Breast epithelium (tissue), 4 donors: ENCODE results near the gene DNAJC27. TPM values are rescaled to one million over a fixed set of nuclear protein-coding genes. Genes with fewer than 3 reads are reported as not detected.

Experiments
- DNase-seq, 2 donors: peaks; one replicate each; pipeline ENCODE4 v3.0.0-alpha.2; 2019; ENCODE audit warnings: low spot score in 2 of 2
- H3K27ac ChIP-seq, 2 donors: fragments of 200-600 bp; sonication (generic) in 1 of 2; one replicate each; pipeline ENCODE4 v1.5.1; 2016 to 2019; ENCODE audit warnings: mild to moderate bottlenecking in 1 of 2
- H3K27me3 ChIP-seq, 2 donors: fragments of 200-600 bp; sonication (generic) in 1 of 2; one replicate each; pipeline versions ENCODE4 v1.5.1 to v1.6.0; 2017 to 2019; ENCODE audit warnings: control low read depth in 1 of 2, mild to moderate bottlenecking in 1 of 2
- H3K36me3 ChIP-seq: fragments of 200-600 bp; one replicate; pipeline ENCODE4 v1.5.1; 2019
- H3K4me1 ChIP-seq, 2 donors: fragments of 200-600 bp; sonication (generic); one replicate each; pipeline ENCODE4 v1.5.1; 2016 to 2019; ENCODE audit warnings: control low read depth in 1 of 2
- H3K4me3 ChIP-seq, 3 donors: fragments of 200-600 bp; sonication (generic); 1 replicate in 2 of 3; 2 replicates in 1 of 3; pipeline ENCODE4 v1.5.1; 2016 to 2019; ENCODE audit warnings: mild to moderate bottlenecking in 3 of 3, moderate library complexity in 2 of 3
- H3K9me3 ChIP-seq, 2 donors: fragments of 200-600 bp; sonication (generic) in 1 of 2; one replicate each; pipeline ENCODE4 v1.5.1; 2016 to 2019; ENCODE audit warnings: control low read depth in 1 of 2
- POLR2A ChIP-seq: fragments of 450-650 bp; IDR thresholded peaks from one replicate; pipeline ENCODE4 v1.6.1; 2016; ENCODE audit warnings: antibody characterized with exemption, mild to moderate bottlenecking, moderate library complexity
- POLR2AphosphoS5 ChIP-seq, 3 donors: sonication (generic); formaldehyde crosslinking; IDR thresholded peaks; one replicate each; pipeline ENCODE4 v1.6.1; 2017; ENCODE audit warnings: antibody characterized with exemption in 3 of 3
- intact Hi-C: fragments of 100-400 bp; cut with DNase I; formaldehyde crosslinking; loops from one replicate; pipeline ENCODE4 v1.15.1; 2023; ENCODE audit warnings: low total_unique reads
- total RNA-seq, 3 donors: library from RNA; depleted of rRNA; stranded (reverse); fragments of >200 nt; gene quantifications; one replicate each; pipeline ENCODE4 v1.1.0, GENCODE V29; 2016
- TF ChIP-seq, protein P1 (sequence below), 3 donors: fragments of 450-650 bp; IDR thresholded peaks; one replicate each; pipeline ENCODE4 v1.5.1; 2016 to 2017; ENCODE audit warnings: antibody characterized with exemption in 3 of 3, mild to moderate bottlenecking in 3 of 3, moderate library complexity in 3 of 3

Gene DNAJC27
- total RNA-seq, 3 donors from 2014 or later, result 5.1 to 12.6 (median 10.8) TPM

DNA sequence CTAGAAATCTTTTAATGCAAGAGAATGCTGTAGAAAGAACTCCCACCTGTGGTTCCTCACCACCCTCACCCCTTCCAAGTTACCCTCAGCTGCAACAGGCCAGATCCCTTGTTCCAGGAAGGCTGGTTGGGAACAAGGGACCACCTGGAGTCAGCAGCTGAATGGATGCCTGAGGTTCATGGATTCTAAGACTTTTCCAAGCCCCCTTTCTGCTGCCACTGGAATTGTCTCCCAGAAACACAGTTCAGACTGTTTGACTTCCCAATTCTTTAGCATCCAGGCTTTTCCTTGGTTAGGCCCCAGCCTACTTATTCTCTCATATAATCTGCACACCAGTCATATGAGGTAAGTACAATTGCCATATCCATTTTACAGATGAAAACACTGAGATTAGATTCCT, 43.7 kb downstream of the DNAJC27 start:
- intact Hi-C loops, result no loop called here
- peak overlapping the region in 1 of 2 donors; percentile 20 for H3K27ac ChIP-seq

DNA sequence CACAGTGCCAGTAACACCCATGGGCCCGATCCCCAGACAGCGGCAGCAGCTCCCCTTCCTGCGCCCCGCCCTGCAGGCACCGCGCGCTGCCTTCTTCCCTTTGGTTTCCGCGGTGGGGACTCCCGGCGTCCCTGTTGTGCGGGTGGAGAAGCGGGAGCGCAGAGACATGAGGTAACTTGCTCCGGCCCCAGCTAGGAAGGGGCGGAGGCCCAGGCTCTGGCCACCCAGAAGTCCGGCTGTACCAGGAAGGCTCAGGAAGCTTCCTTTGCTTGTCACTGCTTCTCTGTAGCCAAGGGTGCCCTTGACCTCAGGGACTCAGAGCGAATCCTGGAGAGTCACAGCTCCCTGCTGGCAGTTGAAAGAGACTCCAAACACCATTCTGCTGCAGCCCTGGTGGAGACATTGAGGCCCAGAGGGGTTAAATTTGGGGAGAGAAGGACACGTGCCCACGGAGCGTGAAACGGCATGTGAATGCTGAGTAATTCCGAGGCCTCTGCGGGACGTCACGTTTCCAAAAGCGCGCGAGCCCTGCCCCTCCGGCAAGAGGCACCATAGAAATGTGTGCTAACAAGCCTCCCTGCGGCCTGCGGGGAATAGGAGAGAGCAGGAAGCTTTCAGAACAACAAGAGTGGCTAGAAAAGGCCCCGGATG, 45.0 kb downstream of the DNAJC27 start:
- Histone ChIP-seq H3K4me1 (peaks cover 0 to 7% of the 10 kb centered on the region in 2 donors), H3K27ac (peak overlapping the region; percentile 68 to 85), H3K36me3 (no peaks in the 10 kb centered on the region), H3K9me3 (no peaks in the 10 kb centered on the region), H3K4me3 (peak overlapping the region; percentile 20 to 59 (median 33)), H3K27me3 (no peaks in the 10 kb centered on the region)
- intact Hi-C loops, result no loop called here
- TF ChIP-seq, protein P1, sequence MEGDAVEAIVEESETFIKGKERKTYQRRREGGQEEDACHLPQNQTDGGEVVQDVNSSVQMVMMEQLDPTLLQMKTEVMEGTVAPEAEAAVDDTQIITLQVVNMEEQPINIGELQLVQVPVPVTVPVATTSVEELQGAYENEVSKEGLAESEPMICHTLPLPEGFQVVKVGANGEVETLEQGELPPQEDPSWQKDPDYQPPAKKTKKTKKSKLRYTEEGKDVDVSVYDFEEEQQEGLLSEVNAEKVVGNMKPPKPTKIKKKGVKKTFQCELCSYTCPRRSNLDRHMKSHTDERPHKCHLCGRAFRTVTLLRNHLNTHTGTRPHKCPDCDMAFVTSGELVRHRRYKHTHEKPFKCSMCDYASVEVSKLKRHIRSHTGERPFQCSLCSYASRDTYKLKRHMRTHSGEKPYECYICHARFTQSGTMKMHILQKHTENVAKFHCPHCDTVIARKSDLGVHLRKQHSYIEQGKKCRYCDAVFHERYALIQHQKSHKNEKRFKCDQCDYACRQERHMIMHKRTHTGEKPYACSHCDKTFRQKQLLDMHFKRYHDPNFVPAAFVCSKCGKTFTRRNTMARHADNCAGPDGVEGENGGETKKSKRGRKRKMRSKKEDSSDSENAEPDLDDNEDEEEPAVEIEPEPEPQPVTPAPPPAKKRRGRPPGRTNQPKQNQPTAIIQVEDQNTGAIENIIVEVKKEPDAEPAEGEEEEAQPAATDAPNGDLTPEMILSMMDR (IDR thresholded peaks at IDR 0.05), result no peak
- TF ChIP-seq POLR2AphosphoS5 (IDR thresholded peaks at IDR 0.05), result peak in 1 of 3 donors; percentile 30
- DNase-seq, result peak; percentile 40 to 57

More for the DNA sequence above, 43.7 kb downstream of the DNAJC27 start:
- peaks cover 0 to 7% of the 10 kb centered on the region in 2 donors for H3K4me1 ChIP-seq
- no peaks in the 10 kb centered on the region for H3K36me3 ChIP-seq
- no peak for TF ChIP-seq POLR2AphosphoS5 (IDR thresholded peaks at IDR 0.05)
- TF ChIP-seq POLR2A, result no peak
- TF ChIP-seq, protein P1 (IDR thresholded peaks at IDR 0.05), result no peak
- H3K9me3 ChIP-seq, result no peaks in the 10 kb centered on the region
- H3K4me3 ChIP-seq, result no peak overlapping the region
- no peak for DNase-seq
- no peaks in the 10 kb centered on the region for H3K27me3 ChIP-seq

DNA sequence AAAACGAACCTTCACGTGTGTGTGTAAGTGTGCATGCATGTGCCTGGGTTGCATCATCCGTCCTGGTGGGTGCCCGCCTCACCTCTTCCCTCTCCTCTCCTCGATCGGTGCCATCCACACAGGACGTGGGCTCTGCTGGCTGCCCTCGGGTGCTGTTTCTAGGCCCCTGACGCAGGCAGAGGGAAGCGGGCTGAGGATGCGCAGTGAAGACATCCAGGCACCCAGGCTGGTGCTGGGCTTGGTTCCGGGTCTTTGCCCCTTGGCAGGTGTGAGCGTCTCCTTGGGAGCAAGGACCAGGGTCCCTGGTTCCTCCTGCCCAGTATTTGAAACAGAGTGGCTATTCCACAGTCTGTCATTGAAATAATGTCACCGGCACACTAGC, 45.5 kb downstream of the DNAJC27 start:
- peak in 1 of 2 donors; percentile 27 for DNase-seq
- H3K9me3 ChIP-seq, result no peaks in the 10 kb centered on the region

DNA sequence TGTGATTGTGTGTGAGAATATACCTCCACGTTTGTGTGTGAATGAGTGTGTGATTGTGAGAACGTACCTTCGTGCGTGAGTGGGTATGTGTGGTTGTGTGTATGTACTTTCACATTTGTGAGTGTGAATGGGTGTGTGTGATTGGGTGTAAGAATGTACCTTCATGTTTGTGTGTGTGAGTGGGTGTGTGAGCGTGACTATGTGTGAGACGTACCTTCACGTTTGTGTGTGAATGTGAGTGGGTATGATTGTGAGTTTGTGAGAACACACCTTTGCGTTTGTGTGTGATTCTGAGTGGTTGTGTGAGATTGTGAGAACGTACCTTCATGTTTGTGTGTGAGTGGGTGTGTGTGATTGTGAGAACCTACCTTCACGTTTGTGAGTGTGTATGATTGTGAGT, 45.9 kb downstream of the DNAJC27 start:
- DNase-seq, result peak in 1 of 2 donors; percentile 2
- TF ChIP-seq POLR2A (no peak), POLR2AphosphoS5 (IDR thresholded peaks at IDR 0.05) (no peak)
- TF ChIP-seq, protein P1 (IDR thresholded peaks at IDR 0.05), result no peak
- Histone ChIP-seq H3K9me3 (no peaks in the 10 kb centered on the region), H3K4me3 (no peak overlapping the region), H3K36me3 (no peaks in the 10 kb centered on the region), H3K4me1 (peaks cover 0 to 7% of the 10 kb centered on the region in 2 donors), H3K27ac (peak overlapping the region in 1 of 2 donors; percentile 85), H3K27me3 (no peaks in the 10 kb centered on the region)
- intact Hi-C loops, result no loop called here

More for the DNA sequence above, 45.5 kb downstream of the DNAJC27 start:
- Histone ChIP-seq H3K4me3 (peak overlapping the region; percentile 20 to 59 (median 33)), H3K27me3 (no peaks in the 10 kb centered on the region), H3K27ac (peak overlapping the region; percentile 68 to 85), H3K4me1 (peaks cover 0 to 7% of the 10 kb centered on the region in 2 donors), H3K36me3 (no peaks in the 10 kb centered on the region)
- intact Hi-C loops, result no loop called here
- TF ChIP-seq POLR2A, result no peak
- TF ChIP-seq POLR2AphosphoS5 (IDR thresholded peaks at IDR 0.05), result no peak
- TF ChIP-seq, protein P1 (IDR thresholded peaks at IDR 0.05), result no peak

DNA sequence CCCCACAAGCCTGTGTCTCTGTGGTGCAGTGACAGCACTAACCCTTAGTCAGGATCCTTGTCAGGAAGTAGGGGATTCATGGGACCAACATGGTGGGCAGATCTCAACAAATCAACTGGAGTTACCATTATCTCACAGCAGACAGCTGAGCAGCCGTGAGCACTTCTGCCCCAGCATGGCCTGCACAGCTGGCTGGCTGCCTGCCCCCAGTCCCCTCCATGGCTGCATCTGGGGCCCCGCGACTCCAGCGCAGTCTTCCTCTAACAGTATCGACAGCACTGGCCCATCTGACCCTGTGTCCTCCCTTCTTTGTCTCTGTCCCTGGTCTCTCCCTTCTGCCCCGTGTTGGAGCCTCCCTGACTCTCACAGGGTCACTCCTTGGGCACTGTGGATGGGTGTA, 47.0 kb downstream of the DNAJC27 start:
- H3K4me3 ChIP-seq, result no peak overlapping the region
- intact Hi-C loops, result loop anchor here (5.0 kb wide), 1 partner anchor 1633 kb away; no protein-coding TSS in a partner anchor
- DNase-seq, result peak in 1 of 2 donors; percentile 30
- no peak overlapping the region for H3K27ac ChIP-seq
- no peaks in the 10 kb centered on the region for H3K9me3 ChIP-seq
- TF ChIP-seq POLR2A, result no peak
- no peaks in the 10 kb centered on the region for H3K36me3 ChIP-seq
- peaks cover 0 to 7% of the 10 kb centered on the region in 2 donors for H3K4me1 ChIP-seq
- H3K27me3 ChIP-seq, result no peaks in the 10 kb centered on the region
